Sigmoid colon (tissue), 7 donors: ENCODE measurements around the gene MAGI2. TPM values are rescaled to one million over a fixed set of nuclear protein-coding genes. Genes with fewer than 3 reads are reported as not detected.
"Not testable (repeated sequence)": the region's sequence is repeated elsewhere in the genome, so short reads cannot be mapped to it uniquely, and the experiment has no call there.

Source experiments
- DNase-seq: peaks from one replicate; pipeline ENCODE4 v3.0.0-alpha.2; 2019
- H3K27ac ChIP-seq, 4 donors: fragments of 200-600 bp; sonication (generic); one replicate each; pipeline ENCODE4 v1.5.1; 2016 to 2019; ENCODE audit warnings: mild to moderate bottlenecking in 1 of 4
- H3K27me3 ChIP-seq, 3 donors: fragments of 200-600 bp; sonication (generic); one replicate each; pipeline ENCODE4 v1.5.1; 2019; ENCODE audit warnings: mild to moderate bottlenecking in 1 of 3
- H3K36me3 ChIP-seq, 4 donors: fragments of 200-600 bp; sonication (generic); one replicate each; pipeline ENCODE4 v1.5.1; 2016 to 2019
- H3K4me1 ChIP-seq, 4 donors: fragments of 200-600 bp; sonication (generic); one replicate each; pipeline ENCODE4 v1.5.1; 2017 to 2019
- H3K4me3 ChIP-seq, 4 donors: fragments of 200-600 bp; sonication (generic); one replicate each; pipeline ENCODE4 v1.5.1; 2017 to 2019; ENCODE audit warnings: mild to moderate bottlenecking in 2 of 4, moderate library complexity in 1 of 4
- H3K9me3 ChIP-seq, 4 donors: fragments of 200-600 bp in 3 of 4; sonication (generic) in 3 of 4; one replicate each; pipeline versions ENCODE4 v1.5.1 to v1.6.1; 2013 to 2019
- EP300 ChIP-seq, 4 donors: sonication (generic); formaldehyde crosslinking; IDR thresholded peaks; one replicate each; pipeline ENCODE4 v1.6.1; 2017; ENCODE audit warnings: antibody characterized with exemption in 4 of 4
- POLR2A ChIP-seq, 2 donors: fragments of 450-650 bp; IDR thresholded peaks; one replicate each; pipeline ENCODE4 v1.6.1; 2016; ENCODE audit warnings: antibody characterized with exemption in 2 of 2, mild to moderate bottlenecking in 2 of 2, moderate library complexity in 2 of 2
- POLR2AphosphoS5 ChIP-seq, 4 donors: sonication (generic); formaldehyde crosslinking; IDR thresholded peaks; one replicate each; pipeline ENCODE4 v1.6.1; 2017; ENCODE audit warnings: antibody characterized with exemption in 4 of 4
- WGBS, 2 donors: extraction: QIAGEN DNeasy Blood & Tissue Kit; methylation state at CpG; one replicate each; pipeline ENCODE4 v1.1.7; 2013; 5-methylcytosine and 5-hydroxymethylcytosine counted together
- intact Hi-C: fragments of 100-400 bp; cut with DNase I; formaldehyde crosslinking; loops from one replicate; pipeline ENCODE4 v1.15.1; 2023
- polyA plus RNA-seq, 3 donors: library from polyadenylated mRNA; stranded (reverse); fragments of 200-250 nt; gene quantifications; one replicate each; pipeline ENCODE4 v1.2.3, GENCODE V29; 2013
- total RNA-seq, 4 donors: library from RNA; depleted of rRNA; stranded (reverse); fragments of >200 nt; gene quantifications; one replicate each; pipeline ENCODE4 v1.1.0, GENCODE V29; 2016
- TF ChIP-seq, protein P1 (sequence below), 4 experiments: fragments of 450-650 bp in 3 of 4; fragments of 200-600 bp in 1 of 4; IDR thresholded peaks; one replicate each; pipeline ENCODE4 v1.5.1; 2016 to 2019; ENCODE audit warnings: antibody characterized with exemption in 4 of 4, mild to moderate bottlenecking in 3 of 4, moderate library complexity in 2 of 4
- donor health status: healthy with polysubstance abuse.
- donor health status: Bipolar disorder and iron deficiency.
- donor health status: healthy.

MAGI2 gene
- total and polyA plus RNA-seq, 7 donors = 0.69 to 26.9 (median 14.7) TPM

DNA sequence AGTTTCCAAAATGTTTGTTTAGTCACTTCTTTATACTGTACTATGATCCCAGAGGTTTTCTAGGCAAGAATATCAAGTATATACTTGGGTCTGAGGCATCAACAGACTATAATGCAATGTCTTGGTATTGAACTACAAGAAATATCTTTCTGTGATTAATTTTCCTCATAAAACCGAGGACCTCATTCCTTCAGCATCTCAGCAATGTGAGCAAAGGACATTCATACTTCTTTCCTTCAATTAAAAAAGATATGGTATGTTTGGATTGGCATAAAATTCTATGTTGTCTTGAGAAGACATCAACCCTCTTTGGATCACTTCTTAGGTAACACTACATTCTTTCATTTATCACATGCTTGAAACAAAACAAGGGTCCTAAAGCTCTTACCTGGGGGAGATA is 1130.3 kb downstream of the MAGI2 start:
- 36 to 64% methylated on average over 1 of the region's 1 CpG for WGBS, 2 donors

DNA sequence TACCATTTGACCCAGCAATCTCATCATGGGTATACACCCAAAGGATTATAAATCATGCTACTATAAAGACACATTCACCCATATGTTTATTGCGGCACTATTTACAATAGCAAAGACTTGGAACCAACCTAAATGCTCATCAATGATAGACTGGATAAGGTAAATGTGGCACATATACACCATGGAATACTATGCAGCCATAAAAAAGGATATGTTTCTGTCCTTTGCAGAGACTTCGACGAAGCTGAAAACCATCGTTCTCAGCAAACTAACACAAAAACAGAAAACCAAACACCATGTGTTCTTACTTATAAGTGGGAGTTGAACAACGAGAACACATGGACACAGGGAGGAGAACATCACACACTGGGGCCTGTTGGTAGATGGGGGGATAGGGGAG is 1131.2 kb downstream of the MAGI2 start:
- H3K4me3 ChIP-seq, H3K27ac ChIP-seq, DNase-seq, H3K36me3 ChIP-seq, H3K9me3 ChIP-seq, H3K4me1 ChIP-seq, intact Hi-C loops, H3K27me3 ChIP-seq: not testable (repeated sequence)
- 91 to 92% methylated on average over 5 of the region's 5 CpGs for WGBS, 2 donors

More for the DNA sequence above, 1130.3 kb downstream of the MAGI2 start:
- intact Hi-C loops = no loop called here
- Histone ChIP-seq H3K4me1 (peaks cover 0 to 5% (median 0%) of the 10 kb centered on the region in 4 donors), H3K36me3 (no peaks in the 10 kb centered on the region), H3K27me3 (no peaks in the 10 kb centered on the region), H3K27ac (no peak overlapping the region), H3K4me3 (no peak overlapping the region), H3K9me3 (no peaks in the 10 kb centered on the region)
- no peak for DNase-seq
- TF ChIP-seq, protein P1, sequence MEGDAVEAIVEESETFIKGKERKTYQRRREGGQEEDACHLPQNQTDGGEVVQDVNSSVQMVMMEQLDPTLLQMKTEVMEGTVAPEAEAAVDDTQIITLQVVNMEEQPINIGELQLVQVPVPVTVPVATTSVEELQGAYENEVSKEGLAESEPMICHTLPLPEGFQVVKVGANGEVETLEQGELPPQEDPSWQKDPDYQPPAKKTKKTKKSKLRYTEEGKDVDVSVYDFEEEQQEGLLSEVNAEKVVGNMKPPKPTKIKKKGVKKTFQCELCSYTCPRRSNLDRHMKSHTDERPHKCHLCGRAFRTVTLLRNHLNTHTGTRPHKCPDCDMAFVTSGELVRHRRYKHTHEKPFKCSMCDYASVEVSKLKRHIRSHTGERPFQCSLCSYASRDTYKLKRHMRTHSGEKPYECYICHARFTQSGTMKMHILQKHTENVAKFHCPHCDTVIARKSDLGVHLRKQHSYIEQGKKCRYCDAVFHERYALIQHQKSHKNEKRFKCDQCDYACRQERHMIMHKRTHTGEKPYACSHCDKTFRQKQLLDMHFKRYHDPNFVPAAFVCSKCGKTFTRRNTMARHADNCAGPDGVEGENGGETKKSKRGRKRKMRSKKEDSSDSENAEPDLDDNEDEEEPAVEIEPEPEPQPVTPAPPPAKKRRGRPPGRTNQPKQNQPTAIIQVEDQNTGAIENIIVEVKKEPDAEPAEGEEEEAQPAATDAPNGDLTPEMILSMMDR (IDR thresholded peaks at IDR 0.05) = no peak
- TF ChIP-seq POLR2AphosphoS5 (IDR thresholded peaks at IDR 0.05) (no peak), POLR2A (IDR thresholded peaks at IDR 0.05) (no peak), EP300 (IDR thresholded peaks at IDR 0.05) (no peak)

DNA sequence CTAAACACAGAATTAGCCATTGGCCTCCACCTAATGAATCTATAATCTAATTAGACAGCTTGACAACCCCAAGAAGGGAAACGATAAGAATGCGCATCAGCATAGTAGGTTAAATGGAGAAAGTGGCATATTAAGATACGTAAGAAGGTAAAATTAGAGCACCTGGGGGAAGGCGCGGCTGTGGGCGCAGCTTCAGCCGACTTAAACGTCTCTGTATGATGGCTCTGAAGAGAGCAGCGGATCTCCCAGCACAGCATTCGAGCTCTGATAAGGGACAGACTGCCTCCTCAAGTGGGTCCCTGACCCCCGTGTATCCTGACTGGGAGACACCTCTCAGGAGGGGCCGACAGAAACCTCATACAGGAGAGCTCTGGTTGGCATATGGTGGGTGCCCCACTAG is 1136.1 kb downstream of the MAGI2 start:
- Histone ChIP-seq H3K4me1 (no peaks in the 10 kb centered on the region), H3K27me3 (no peaks in the 10 kb centered on the region), H3K27ac (no peak overlapping the region), H3K9me3 (no peaks in the 10 kb centered on the region), H3K4me3 (no peak overlapping the region), H3K36me3 (no peaks in the 10 kb centered on the region)
- DNase-seq = no peak
- TF ChIP-seq EP300 (IDR thresholded peaks at IDR 0.05) (no peak), POLR2A (IDR thresholded peaks at IDR 0.05) (no peak), POLR2AphosphoS5 (IDR thresholded peaks at IDR 0.05) (no peak)
- TF ChIP-seq, protein P1 (IDR thresholded peaks at IDR 0.05) = no peak
- intact Hi-C loops = no loop called here
- WGBS, 2 donors = 82 to 93% methylated on average over 12 of the region's 12 CpGs

DNA sequence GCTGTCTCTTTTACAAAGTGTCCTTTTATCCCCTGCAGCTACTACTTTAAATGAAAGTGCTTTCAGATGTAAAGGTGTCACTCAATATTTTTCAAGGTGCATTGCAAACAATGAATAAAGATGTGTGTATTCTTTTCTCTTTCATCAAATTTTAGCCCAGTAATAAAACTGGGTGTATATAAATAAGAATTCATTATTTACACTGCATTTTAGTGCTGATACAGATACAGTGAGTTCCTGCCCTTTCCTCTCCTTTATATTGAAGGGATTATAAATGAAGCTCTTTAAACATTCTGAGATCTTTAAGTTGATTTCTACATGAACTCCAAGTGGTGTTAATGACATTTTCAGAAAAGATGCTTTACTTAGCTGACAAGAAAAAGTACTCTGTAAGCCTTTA is 1137.4 kb downstream of the MAGI2 start:
- TF ChIP-seq POLR2AphosphoS5 (IDR thresholded peaks at IDR 0.05) (no peak), POLR2A (IDR thresholded peaks at IDR 0.05) (no peak), EP300 (IDR thresholded peaks at IDR 0.05) (no peak)
- TF ChIP-seq, protein P1 (IDR thresholded peaks at IDR 0.05) = no peak
- H3K4me3 ChIP-seq = no peak overlapping the region
- H3K9me3 ChIP-seq = no peaks in the 10 kb centered on the region
- intact Hi-C loops = no loop called here
- H3K4me1 ChIP-seq = no peaks in the 10 kb centered on the region
- H3K27ac ChIP-seq = no peak overlapping the region
- DNase-seq = no peak
- H3K36me3 ChIP-seq = no peaks in the 10 kb centered on the region
- no peaks in the 10 kb centered on the region for H3K27me3 ChIP-seq

DNA sequence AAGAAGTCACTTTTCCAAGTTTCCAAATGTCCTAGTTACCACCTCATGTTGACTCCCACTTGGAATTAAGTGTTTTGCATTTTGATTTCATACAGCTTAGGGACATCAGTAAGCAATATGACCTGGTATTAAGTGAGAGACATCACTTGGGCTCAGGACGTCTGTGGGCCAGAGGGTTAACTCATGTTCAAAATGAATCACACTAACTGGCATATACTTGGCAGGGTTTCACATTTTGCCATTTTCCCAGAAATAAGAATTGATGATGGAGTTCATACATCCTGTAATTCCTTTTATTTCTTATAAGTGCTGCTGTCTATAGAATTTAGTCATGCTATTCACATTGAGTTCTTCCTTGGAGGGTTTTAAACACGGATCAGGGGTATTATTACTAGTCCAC is 1138.3 kb downstream of the MAGI2 start:
- Histone ChIP-seq H3K27ac (no peak overlapping the region), H3K27me3 (no peaks in the 10 kb centered on the region), H3K36me3 (no peaks in the 10 kb centered on the region), H3K4me1 (no peaks in the 10 kb centered on the region), H3K9me3 (no peaks in the 10 kb centered on the region), H3K4me3 (no peak overlapping the region)
- 81 to 82% methylated on average over 2 of the region's 2 CpGs for WGBS, 2 donors
- intact Hi-C loops = no loop called here
- DNase-seq = no peak
- no peak for TF ChIP-seq POLR2AphosphoS5 (IDR thresholded peaks at IDR 0.05)
- TF ChIP-seq, protein P1 (IDR thresholded peaks at IDR 0.05) = no peak
- no peak for TF ChIP-seq EP300 (IDR thresholded peaks at IDR 0.05)
- no peak for TF ChIP-seq POLR2A (IDR thresholded peaks at IDR 0.05)
